Psoas muscle (tissue), 8 donors: ENCODE data around the gene IPPK. TPM values are rescaled to one million over a fixed set of nuclear protein-coding genes. Genes with fewer than 3 reads are reported as not detected.

ENCODE experiments used
- ATAC-seq, 4 donors: fragments of 200-7000 bp; cut with Tn5 transposase; one replicate each; pipeline ENCODE4 v1.9.1; 2020; ENCODE audit warnings: moderate library complexity in 3 of 4, mild to moderate bottlenecking in 2 of 4
- DNase-seq, 2 donors: peaks; one replicate each; pipeline ENCODE4 v3.0.0-alpha.2; 2020
- H3K27ac ChIP-seq: fragments of 200-600 bp; one replicate; pipeline ENCODE4 v1.8.0; 2022
- H3K27me3 ChIP-seq, 3 donors: fragments of 200-600 bp in 1 of 3; one replicate each; pipeline versions ENCODE4 v1.6.1 to v1.8.0; 2013 to 2022; ENCODE audit warnings: low read length in 2 of 3, mild to moderate bottlenecking in 2 of 3, moderate library complexity in 1 of 3; ENCODE audit not compliant: insufficient read depth in 3 of 3
- H3K36me3 ChIP-seq, 2 donors: fragments of 200-600 bp in 1 of 2; one replicate each; pipeline versions ENCODE4 v1.6.1 to v1.8.0; 2013 to 2022; ENCODE audit warnings: low read depth in 1 of 2, mild to moderate bottlenecking in 1 of 2, moderate library complexity in 1 of 2; ENCODE audit not compliant: insufficient read depth in 1 of 2
- H3K4me1 ChIP-seq: fragments of 200-600 bp; one replicate; pipeline ENCODE4 v1.8.0; 2022
- H3K4me3 ChIP-seq: fragments of 200-600 bp; one replicate; pipeline ENCODE4 v1.8.0; 2022; ENCODE audit warnings: mild to moderate bottlenecking
- H3K9me3 ChIP-seq: fragments of 200-600 bp; one replicate; pipeline ENCODE4 v1.8.0; 2022
- WGBS, 3 donors: extraction: QIAGEN DNeasy Blood & Tissue Kit; methylation state at CpG; one replicate each; pipeline versions ENCODE4 v1.1.6 to v1.1.7; 2013; 5-methylcytosine and 5-hydroxymethylcytosine counted together
- intact Hi-C, 2 donors: fragments of 100-400 bp; cut with DNase I; formaldehyde crosslinking; loops; one replicate each; pipeline versions ENCODE4 v1.11.0 to v1.14.2; 2022
- polyA plus RNA-seq, 3 donors: library from polyadenylated mRNA; stranded (reverse); fragments of 200-250 nt; gene quantifications; one replicate each; pipeline ENCODE4 v1.2.3, GENCODE V29; 2013
- total RNA-seq, 4 donors: library from RNA; stranded (reverse); fragmentation: NEBNext Ultra II Directional in 2 of 4; extraction: Animal tissue kit (Norgen Biotek cat#: 25700) in 2 of 4; gene quantifications; one replicate each; pipeline versions ENCODE4 v1.2.1 to v1.2.4, GENCODE V29; 2021 to 2023
- TF ChIP-seq, protein P1 (sequence below): fragments of 200-600 bp; IDR thresholded peaks from one replicate; pipeline ENCODE4 v1.8.0; 2022; ENCODE audit warnings: antibody characterized with exemption
- donor health status: healthy with polysubstance abuse.
- donor health status: DM: no; HTN: no; CAD: no; lungs with moderate emphysema.
- donor health status: Bipolar disorder and iron deficiency.
- donor health status: healthy.
- donor health status: DM: yes; HTN: yes; CAD: no.
- donor health status: DM: no; HTN: no; CAD: no.
- donor health status: DM: no; HTN: no; CAD: no.
- donor health status: DM: yes; HTN: yes; CAD: no.

Gene IPPK
- total and polyA plus RNA-seq, 7 donors: 3.9 to 10.5 (median 8.5) TPM

DNA sequence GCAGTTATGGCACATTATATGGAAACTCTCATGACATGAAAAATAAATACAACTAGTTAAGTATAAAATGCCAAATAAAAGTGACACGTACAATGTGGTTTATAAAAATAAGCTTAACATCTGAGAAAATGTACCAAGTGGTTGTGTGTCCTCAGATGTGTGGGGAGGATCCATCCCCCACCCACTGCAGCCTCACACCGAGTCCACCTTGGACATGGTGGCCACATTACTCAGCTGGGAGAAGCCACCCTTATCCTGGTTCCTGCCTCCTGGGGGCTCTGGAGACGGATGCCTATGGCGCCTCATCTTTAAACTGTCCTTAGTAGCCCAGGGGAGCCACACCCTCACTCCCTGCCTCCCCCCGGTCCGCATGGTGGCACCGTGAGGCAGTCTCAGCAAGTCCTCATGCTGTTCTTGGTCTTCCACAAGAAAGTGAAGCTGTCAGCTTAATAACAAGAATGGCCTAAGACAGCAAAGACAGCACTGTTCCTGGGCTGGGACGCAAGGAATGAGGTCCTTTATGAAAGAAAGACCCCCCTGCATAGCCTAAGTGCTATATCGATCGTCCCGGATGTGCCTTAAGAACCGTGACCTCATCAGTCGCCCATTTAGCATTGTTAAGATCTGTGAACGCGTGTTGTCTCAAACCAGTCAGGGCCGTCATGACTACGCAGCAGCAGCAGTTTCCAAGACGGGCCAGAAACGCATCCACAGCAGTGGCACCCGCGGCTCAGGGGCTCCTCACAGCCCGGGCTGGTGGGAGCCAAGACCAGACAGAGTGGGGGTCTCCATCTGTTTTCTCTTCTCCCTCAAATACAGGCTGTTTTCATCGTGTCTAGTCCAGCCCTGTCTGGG is 56.4 kb downstream of the IPPK start:
- intact Hi-C loops: no loop called here
- TF ChIP-seq, protein P1, sequence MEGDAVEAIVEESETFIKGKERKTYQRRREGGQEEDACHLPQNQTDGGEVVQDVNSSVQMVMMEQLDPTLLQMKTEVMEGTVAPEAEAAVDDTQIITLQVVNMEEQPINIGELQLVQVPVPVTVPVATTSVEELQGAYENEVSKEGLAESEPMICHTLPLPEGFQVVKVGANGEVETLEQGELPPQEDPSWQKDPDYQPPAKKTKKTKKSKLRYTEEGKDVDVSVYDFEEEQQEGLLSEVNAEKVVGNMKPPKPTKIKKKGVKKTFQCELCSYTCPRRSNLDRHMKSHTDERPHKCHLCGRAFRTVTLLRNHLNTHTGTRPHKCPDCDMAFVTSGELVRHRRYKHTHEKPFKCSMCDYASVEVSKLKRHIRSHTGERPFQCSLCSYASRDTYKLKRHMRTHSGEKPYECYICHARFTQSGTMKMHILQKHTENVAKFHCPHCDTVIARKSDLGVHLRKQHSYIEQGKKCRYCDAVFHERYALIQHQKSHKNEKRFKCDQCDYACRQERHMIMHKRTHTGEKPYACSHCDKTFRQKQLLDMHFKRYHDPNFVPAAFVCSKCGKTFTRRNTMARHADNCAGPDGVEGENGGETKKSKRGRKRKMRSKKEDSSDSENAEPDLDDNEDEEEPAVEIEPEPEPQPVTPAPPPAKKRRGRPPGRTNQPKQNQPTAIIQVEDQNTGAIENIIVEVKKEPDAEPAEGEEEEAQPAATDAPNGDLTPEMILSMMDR: no peak
- Histone ChIP-seq H3K9me3 (no peaks in the 10 kb centered on the region), H3K27ac (no peak overlapping the region), H3K27me3 (no peaks in the 10 kb centered on the region), H3K4me3 (no peak overlapping the region), H3K36me3 (peaks cover 3 to 67% of the 10 kb centered on the region in 2 donors), H3K4me1 (no peaks in the 10 kb centered on the region)
- 89 to 95% (median 90%) methylated on average over 23 of the region's 23 CpGs for whole genome bisulfite sequencing, 3 donors
- ATAC-seq (no peak), DNase-seq (no peak)

DNA sequence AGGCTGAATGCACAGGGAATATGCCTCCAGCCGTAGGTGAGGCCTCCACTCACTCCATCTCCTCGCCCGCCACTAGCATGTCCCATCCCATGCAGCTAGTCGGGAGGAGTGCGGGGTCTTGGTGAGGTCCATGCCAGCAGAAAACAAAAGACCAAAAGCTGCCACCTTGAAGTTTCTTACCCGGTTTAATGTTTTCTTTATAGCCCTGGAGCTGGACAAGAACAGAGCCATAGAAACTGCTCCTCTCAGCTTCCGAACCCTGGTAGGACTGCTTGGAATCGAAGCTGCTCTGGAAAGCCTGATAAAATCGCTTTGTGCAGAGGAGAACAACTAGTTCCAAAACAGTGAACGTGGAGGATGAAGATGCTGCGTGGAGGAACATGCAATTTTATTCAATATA is 57.1 kb downstream of the IPPK start:
- intact Hi-C loops: no loop called here
- no peak for ATAC-seq

DNA sequence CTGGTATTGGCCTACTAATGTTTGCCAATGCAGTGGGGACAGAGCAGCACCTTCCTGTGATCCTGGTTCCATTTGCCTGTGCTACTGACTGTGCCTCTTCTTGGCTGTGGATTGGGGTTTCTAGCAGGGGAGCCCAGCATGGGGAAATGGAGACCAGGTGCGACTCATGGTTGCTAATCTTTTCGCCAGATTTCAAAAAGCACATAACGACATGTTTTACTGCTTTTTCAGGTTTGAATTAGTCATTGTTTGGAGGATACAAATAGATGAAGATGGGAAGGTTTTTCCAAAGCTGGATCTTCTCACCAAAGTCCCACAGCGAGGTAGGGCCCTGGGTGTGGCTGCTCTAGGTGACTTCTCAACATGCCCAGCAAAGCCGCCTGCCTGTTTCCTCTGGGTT is 57.6 kb downstream of the IPPK start:
- TF ChIP-seq, protein P1: no peak
- H3K36me3 ChIP-seq: peaks cover 3 to 66% of the 10 kb centered on the region in 2 donors
- ATAC-seq (no peak), DNase-seq (no peak)
- H3K27ac ChIP-seq: no peak overlapping the region
- H3K9me3 ChIP-seq: no peaks in the 10 kb centered on the region
- 84 to 87% (median 86%) methylated on average over 5 of the region's 5 CpGs for WGBS, 3 donors
- H3K4me1 ChIP-seq: no peaks in the 10 kb centered on the region
- H3K27me3 ChIP-seq: no peaks in the 10 kb centered on the region
- intact Hi-C loops: no loop called here
- no peak overlapping the region for H3K4me3 ChIP-seq

More for the DNA sequence above, 57.1 kb downstream of the IPPK start:
- DNase-seq: no peak
- Histone ChIP-seq H3K27me3 (no peaks in the 10 kb centered on the region), H3K27ac (no peak overlapping the region), H3K36me3 (peaks cover 3 to 67% of the 10 kb centered on the region in 2 donors), H3K4me3 (no peak overlapping the region), H3K9me3 (no peaks in the 10 kb centered on the region), H3K4me1 (no peaks in the 10 kb centered on the region)
- TF ChIP-seq, protein P1: no peak
- WGBS, 3 donors: 82 to 93% (median 89%) methylated on average over 11 of the region's 11 CpGs

DNA sequence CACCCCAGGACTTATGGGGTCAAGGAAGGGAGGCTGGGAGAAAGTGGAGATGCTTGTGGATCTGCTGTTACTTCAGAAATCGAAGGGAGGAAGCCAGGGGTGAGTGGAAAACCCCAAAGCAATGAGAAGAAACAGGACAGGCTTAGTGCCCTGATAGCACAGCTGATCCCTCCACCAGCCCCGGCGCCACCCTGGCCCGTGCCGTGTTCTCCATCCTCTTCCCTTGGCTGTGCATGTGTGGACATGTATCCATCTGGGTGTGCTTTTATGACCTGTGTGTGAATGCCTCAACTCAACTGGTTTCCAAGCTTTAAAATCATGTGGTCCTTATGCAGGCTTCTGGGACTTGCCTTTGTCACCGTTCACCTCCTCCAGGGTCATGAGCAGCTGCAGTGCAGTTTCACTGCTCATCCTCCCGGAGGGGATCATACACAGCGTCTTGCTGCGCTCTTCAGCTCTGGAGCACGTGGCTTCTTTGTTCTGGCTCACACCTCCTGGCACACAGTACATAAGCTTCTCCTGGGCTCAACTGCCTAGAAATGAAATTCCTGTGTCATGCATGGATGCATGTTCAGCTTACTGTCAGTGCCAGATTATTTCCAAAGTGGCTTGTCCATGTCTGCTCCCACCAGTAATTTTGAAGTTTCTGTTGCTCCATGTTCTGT is 58.2 kb downstream of the IPPK start:
- Histone ChIP-seq H3K27me3 (no peaks in the 10 kb centered on the region), H3K4me3 (no peak overlapping the region), H3K36me3 (peaks cover 3 to 60% of the 10 kb centered on the region in 2 donors), H3K27ac (no peak overlapping the region), H3K4me1 (no peaks in the 10 kb centered on the region), H3K9me3 (no peaks in the 10 kb centered on the region)
- DNase-seq (no peak), ATAC-seq (peak; percentile 22 to 49 (median 48))
- intact Hi-C loops: no loop called here
- WGBS, 3 donors: 36 to 55% (median 48%) methylated on average over 10 of the region's 10 CpGs
- TF ChIP-seq, protein P1: no peak
